ENCODE measurements around the gene ANK2. TPM values are rescaled to one million over a fixed set of nuclear protein-coding genes. Genes with fewer than 3 reads are reported as not detected.

The ANK2 gene
- total and polyA plus RNA-seq, 2 donors = 5.3 to 14.7 TPM

DNA sequence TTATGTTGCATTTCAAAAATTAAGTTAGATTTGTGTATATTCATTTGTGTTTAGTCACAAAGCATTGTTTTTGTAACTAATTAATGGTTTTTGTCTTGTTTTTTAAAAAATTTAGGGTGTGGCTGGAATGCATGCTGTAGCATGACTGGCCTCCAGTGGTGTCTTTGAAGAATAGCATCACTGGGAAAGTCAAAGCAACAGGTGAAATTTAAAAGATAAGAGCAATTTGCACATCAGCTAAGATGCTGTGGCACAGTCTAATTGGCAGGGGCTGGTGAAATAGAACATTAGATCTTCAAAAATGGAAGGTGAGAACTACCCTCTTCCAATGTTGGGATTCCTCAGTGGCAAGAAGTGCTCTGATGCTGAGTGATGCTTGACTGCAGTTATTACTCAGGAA is 45.3 kb downstream of the ANK2 start:
- H3K4me3 ChIP-seq (ENCODE audit: low read length in 2 of 2) = no peak overlapping the region

DNA sequence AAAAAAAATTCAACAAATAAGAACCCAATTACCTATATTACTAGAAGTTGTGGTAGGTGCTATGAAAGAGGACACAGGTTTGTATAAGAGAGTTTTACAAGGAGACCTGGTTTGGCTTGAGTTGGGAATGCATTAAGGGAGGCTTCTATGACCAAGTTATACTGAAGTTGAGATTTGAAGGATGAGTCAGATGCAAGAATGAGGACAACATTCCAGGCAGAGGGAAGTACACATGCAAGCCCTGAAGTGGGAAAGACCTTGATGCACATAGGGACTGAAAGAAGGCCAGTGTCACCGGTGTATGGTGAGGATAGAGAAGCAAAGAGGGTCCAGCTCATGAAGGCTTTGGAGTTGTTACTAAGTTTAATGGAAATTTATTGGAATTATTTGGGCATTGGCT is 52.2 kb downstream of the ANK2 start:
- H3K27ac ChIP-seq (ENCODE audit: low read depth in 1 of 2, low read length in 1 of 2) = no peak overlapping the region
- no peak for DNase-seq (ENCODE audit: low read depth in 6 of 9, low spot score in 9 of 9)
- H3K27me3 ChIP-seq (ENCODE audit: control insufficient read depth in 2 of 2, insufficient read depth in 1 of 2, low read length in 1 of 2) = no peaks in the 10 kb centered on the region
- no peaks in the 10 kb centered on the region for H3K4me1 ChIP-seq (ENCODE audit: control insufficient read depth in 2 of 2, insufficient read depth in 2 of 2, low read length in 2 of 2)
- no peaks in the 10 kb centered on the region for H3K9me3 ChIP-seq (ENCODE audit: control insufficient read depth in 2 of 2, insufficient read depth in 1 of 2, low read length in 1 of 2)
- no peaks in the 10 kb centered on the region for H3K36me3 ChIP-seq (ENCODE audit: control insufficient read depth in 2 of 2, insufficient read depth in 2 of 2, low read length in 1 of 2)
- 97% methylated on average over 1 of the region's 1 CpG for WGBS
- no peak overlapping the region for H3K4me3 ChIP-seq (ENCODE audit: low read length in 2 of 2)

More for the DNA sequence above, 45.3 kb downstream of the ANK2 start:
- Histone ChIP-seq H3K9me3 (ENCODE audit: control insufficient read depth in 2 of 2, insufficient read depth in 1 of 2, low read length in 1 of 2) (no peaks in the 10 kb centered on the region), H3K27ac (ENCODE audit: low read depth in 1 of 2, low read length in 1 of 2) (no peak overlapping the region), H3K27me3 (ENCODE audit: control insufficient read depth in 2 of 2, insufficient read depth in 1 of 2, low read length in 1 of 2) (no peaks in the 10 kb centered on the region), H3K4me1 (ENCODE audit: control insufficient read depth in 2 of 2, insufficient read depth in 2 of 2, low read length in 2 of 2) (no peaks in the 10 kb centered on the region), H3K36me3 (ENCODE audit: control insufficient read depth in 2 of 2, insufficient read depth in 2 of 2, low read length in 1 of 2) (no peaks in the 10 kb centered on the region)
- no peak for DNase-seq (ENCODE audit: low read depth in 6 of 9, low spot score in 9 of 9)

DNA sequence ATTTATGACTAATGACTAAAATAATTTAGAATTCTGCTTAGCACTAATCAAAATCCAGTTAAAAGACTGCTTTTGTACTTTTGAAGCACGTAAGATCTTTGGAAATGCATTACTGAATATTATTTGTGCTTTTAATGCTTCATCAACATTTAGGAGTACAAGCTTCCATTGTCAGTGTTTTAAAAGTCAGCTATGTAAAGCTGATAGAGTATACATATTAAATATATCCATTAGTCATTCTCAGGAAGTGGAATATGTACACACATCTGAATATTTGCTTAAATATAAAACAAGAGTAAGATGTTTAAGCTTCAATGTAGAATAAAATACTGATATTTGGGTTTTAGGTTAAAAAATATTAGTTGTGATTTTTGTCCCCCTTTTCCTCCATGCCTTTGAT is 54.1 kb downstream of the ANK2 start:
- Histone ChIP-seq H3K27me3 (ENCODE audit: control insufficient read depth in 2 of 2, insufficient read depth in 1 of 2, low read length in 1 of 2) (no peaks in the 10 kb centered on the region), H3K27ac (ENCODE audit: low read depth in 1 of 2, low read length in 1 of 2) (no peak overlapping the region), H3K4me1 (ENCODE audit: control insufficient read depth in 2 of 2, insufficient read depth in 2 of 2, low read length in 2 of 2) (no peaks in the 10 kb centered on the region), H3K36me3 (ENCODE audit: control insufficient read depth in 2 of 2, insufficient read depth in 2 of 2, low read length in 1 of 2) (no peaks in the 10 kb centered on the region), H3K9me3 (ENCODE audit: control insufficient read depth in 2 of 2, insufficient read depth in 1 of 2, low read length in 1 of 2) (no peaks in the 10 kb centered on the region), H3K4me3 (ENCODE audit: low read length in 2 of 2) (no peak overlapping the region)
- DNase-seq (ENCODE audit: low read depth in 6 of 9, low spot score in 9 of 9) = no peak
- 86% methylated on average over 1 of the region's 1 CpG for WGBS

DNA sequence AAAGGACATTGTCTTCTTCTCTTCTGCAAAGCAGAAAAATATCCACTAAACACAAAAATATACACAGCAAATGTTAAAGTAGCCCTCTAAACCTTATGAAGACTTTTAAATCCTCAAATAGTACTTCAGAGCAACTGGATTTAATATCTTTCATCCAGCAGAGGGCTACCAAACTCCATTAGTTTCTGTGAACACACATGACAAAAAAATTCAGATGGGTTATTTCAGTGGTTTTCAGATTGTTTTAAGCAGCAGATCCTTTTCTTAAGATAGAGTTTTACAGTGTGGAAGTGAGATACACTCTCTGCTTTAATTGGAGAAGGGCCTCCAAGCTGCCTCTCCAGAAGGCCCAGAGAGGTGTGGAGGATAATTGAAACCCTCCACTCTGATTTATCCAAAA is 56.7 kb downstream of the ANK2 start:
- no peaks in the 10 kb centered on the region for H3K4me1 ChIP-seq (ENCODE audit: control insufficient read depth in 2 of 2, insufficient read depth in 2 of 2, low read length in 2 of 2)
- DNase-seq (ENCODE audit: low read depth in 6 of 9, low spot score in 9 of 9) = no peak
- H3K27me3 ChIP-seq (ENCODE audit: control insufficient read depth in 2 of 2, insufficient read depth in 1 of 2, low read length in 1 of 2) = no peaks in the 10 kb centered on the region
- no peaks in the 10 kb centered on the region for H3K9me3 ChIP-seq (ENCODE audit: control insufficient read depth in 2 of 2, insufficient read depth in 1 of 2, low read length in 1 of 2)
- H3K27ac ChIP-seq (ENCODE audit: low read depth in 1 of 2, low read length in 1 of 2) = no peak overlapping the region
- no peak overlapping the region for H3K4me3 ChIP-seq (ENCODE audit: low read length in 2 of 2)
- no peaks in the 10 kb centered on the region for H3K36me3 ChIP-seq (ENCODE audit: control insufficient read depth in 2 of 2, insufficient read depth in 2 of 2, low read length in 1 of 2)

DNA sequence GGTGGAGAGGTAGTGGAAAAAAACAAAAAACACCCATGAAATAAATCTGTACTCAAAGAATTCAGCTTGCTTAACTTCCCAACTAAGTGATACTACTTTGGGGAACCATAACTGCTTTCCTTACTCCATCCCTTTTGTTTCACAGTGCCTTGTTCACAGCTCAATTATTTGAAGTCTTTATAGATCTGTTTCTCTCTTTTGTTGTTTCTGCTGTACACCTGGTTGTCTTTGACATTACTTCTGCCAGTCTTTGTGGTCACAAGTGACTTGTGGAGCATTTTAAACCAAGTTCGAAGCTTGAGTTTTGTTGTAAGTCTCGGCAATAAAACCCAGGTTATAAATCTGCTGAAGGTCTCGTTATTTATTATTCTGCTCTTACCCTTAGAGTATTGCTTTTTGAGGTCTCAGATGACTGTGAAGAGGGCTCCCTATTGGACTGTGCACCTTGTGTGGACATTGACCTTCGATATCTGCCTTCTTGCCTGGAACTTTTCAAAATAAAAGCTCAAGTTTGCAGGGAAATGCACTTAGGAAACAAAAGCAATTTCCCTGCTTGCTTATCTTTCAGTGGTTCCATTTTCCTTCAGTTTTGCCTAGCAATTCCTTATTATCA is 59.8 kb downstream of the ANK2 start:
- DNase-seq (ENCODE audit: low read depth in 6 of 9, low spot score in 9 of 9) = no peak
- Histone ChIP-seq H3K4me1 (ENCODE audit: control insufficient read depth in 2 of 2, insufficient read depth in 2 of 2, low read length in 2 of 2) (no peaks in the 10 kb centered on the region), H3K36me3 (ENCODE audit: control insufficient read depth in 2 of 2, insufficient read depth in 2 of 2, low read length in 1 of 2) (no peaks in the 10 kb centered on the region), H3K27me3 (ENCODE audit: control insufficient read depth in 2 of 2, insufficient read depth in 1 of 2, low read length in 1 of 2) (no peaks in the 10 kb centered on the region), H3K4me3 (ENCODE audit: low read length in 2 of 2) (no peak overlapping the region), H3K9me3 (ENCODE audit: control insufficient read depth in 2 of 2, insufficient read depth in 1 of 2, low read length in 1 of 2) (no peaks in the 10 kb centered on the region), H3K27ac (ENCODE audit: low read depth in 1 of 2, low read length in 1 of 2) (no peak overlapping the region)
- 86% methylated on average over 4 of the region's 4 CpGs for WGBS

DNA sequence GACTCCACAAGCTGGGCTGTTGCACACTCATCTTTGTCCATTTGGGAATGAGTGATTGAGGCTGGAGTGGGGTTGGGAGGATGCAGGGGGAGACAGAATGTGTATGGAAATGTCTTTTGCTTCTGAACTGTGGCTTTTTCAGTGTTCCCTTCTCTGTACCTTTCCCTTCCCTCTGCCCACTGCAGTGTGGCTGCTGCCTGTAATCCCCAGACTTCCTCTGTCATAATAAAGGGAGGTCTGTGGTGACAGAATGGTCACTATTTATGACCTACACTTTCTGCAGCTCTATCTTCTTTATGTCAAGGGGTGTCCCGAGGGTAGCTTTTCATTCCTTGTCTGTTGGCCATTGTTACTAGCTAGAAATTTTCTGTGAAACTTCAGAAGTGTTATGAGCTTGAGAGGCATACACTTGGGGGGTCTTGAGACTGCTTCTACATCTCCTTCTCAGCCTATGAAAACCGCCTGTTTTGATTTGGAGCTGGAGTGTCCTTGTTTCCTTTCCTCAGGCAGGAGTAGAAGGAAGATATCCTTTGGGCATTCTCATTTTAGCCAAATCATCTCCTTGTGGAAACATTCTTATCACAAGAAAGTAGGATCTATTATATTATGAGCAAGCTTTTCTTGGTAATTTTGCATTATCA is 63.0 kb downstream of the ANK2 start:
- H3K27me3 ChIP-seq (ENCODE audit: control insufficient read depth in 2 of 2, insufficient read depth in 1 of 2, low read length in 1 of 2) = no peaks in the 10 kb centered on the region
- 49% methylated on average over 2 of the region's 2 CpGs for WGBS
- H3K4me3 ChIP-seq (ENCODE audit: low read length in 2 of 2) = no peak overlapping the region
- no peaks in the 10 kb centered on the region for H3K36me3 ChIP-seq (ENCODE audit: control insufficient read depth in 2 of 2, insufficient read depth in 2 of 2, low read length in 1 of 2)
- no peaks in the 10 kb centered on the region for H3K4me1 ChIP-seq (ENCODE audit: control insufficient read depth in 2 of 2, insufficient read depth in 2 of 2, low read length in 2 of 2)
- H3K27ac ChIP-seq (ENCODE audit: low read depth in 1 of 2, low read length in 1 of 2) = no peak overlapping the region
- peaks cover 0 to 2% of the 10 kb centered on the region in 2 donors for H3K9me3 ChIP-seq (ENCODE audit: control insufficient read depth in 2 of 2, insufficient read depth in 1 of 2, low read length in 1 of 2)
- DNase-seq (ENCODE audit: low read depth in 6 of 9, low spot score in 9 of 9) = no peak

DNA sequence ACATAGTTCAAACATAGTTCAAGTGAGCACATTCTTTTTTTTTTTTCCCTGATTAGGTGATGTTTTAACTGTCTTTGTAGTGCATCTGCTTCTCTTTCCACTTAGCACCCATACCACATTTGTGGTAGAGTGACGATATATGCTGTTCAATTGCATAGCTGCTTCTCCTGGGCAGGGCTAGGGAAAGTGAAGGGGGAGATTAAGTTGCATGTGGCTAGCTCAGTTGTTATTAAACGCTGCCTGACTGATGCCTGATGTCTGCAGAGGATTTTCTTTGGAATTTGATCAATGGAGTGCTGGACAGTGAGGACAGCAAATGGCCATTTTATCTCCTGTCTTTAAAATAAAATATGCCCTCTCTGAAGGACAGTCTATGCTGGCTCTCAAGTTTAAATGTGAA is 63.7 kb downstream of the ANK2 start:
- WGBS = 81% methylated on average over 2 of the region's 2 CpGs
- H3K4me1 ChIP-seq (ENCODE audit: control insufficient read depth in 2 of 2, insufficient read depth in 2 of 2, low read length in 2 of 2) = no peaks in the 10 kb centered on the region
- H3K9me3 ChIP-seq (ENCODE audit: control insufficient read depth in 2 of 2, insufficient read depth in 1 of 2, low read length in 1 of 2) = peaks cover 0 to 2% of the 10 kb centered on the region in 2 donors
- no peaks in the 10 kb centered on the region for H3K27me3 ChIP-seq (ENCODE audit: control insufficient read depth in 2 of 2, insufficient read depth in 1 of 2, low read length in 1 of 2)
- H3K36me3 ChIP-seq (ENCODE audit: control insufficient read depth in 2 of 2, insufficient read depth in 2 of 2, low read length in 1 of 2) = no peaks in the 10 kb centered on the region
- H3K4me3 ChIP-seq (ENCODE audit: low read length in 2 of 2) = no peak overlapping the region
- no peak for DNase-seq (ENCODE audit: low read depth in 6 of 9, low spot score in 9 of 9)
- H3K27ac ChIP-seq (ENCODE audit: low read depth in 1 of 2, low read length in 1 of 2) = no peak overlapping the region

DNA sequence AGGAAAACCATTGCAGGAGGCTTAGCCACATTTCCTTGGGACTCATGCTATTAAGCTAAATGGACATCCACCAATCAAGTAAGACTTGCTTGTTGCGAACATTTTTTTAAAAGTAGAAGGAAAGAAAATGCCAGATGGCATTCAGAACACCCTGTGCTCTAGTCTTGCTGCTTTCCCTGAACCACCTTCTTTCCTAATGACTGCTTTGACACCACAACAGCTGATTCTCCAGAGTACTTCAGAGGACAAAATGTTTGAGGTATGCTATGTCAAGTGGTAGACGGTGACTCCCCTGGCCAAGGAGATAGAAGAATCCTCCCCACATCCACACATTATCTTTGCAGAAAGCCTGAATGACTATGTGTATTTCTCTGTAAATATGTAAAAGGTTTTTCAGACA is 65.4 kb downstream of the ANK2 start:
- no peak overlapping the region for H3K4me3 ChIP-seq (ENCODE audit: low read length in 2 of 2)
- whole genome bisulfite sequencing = 89% methylated on average over 2 of the region's 2 CpGs
- no peak for DNase-seq (ENCODE audit: low read depth in 6 of 9, low spot score in 9 of 9)
- no peak overlapping the region for H3K27ac ChIP-seq (ENCODE audit: low read depth in 1 of 2, low read length in 1 of 2)
- no peaks in the 10 kb centered on the region for H3K36me3 ChIP-seq (ENCODE audit: control insufficient read depth in 2 of 2, insufficient read depth in 2 of 2, low read length in 1 of 2)
- no peaks in the 10 kb centered on the region for H3K27me3 ChIP-seq (ENCODE audit: control insufficient read depth in 2 of 2, insufficient read depth in 1 of 2, low read length in 1 of 2)
- H3K9me3 ChIP-seq (ENCODE audit: control insufficient read depth in 2 of 2, insufficient read depth in 1 of 2, low read length in 1 of 2) = peaks cover 0 to 2% of the 10 kb centered on the region in 2 donors
- H3K4me1 ChIP-seq (ENCODE audit: control insufficient read depth in 2 of 2, insufficient read depth in 2 of 2, low read length in 2 of 2) = no peaks in the 10 kb centered on the region

DNA sequence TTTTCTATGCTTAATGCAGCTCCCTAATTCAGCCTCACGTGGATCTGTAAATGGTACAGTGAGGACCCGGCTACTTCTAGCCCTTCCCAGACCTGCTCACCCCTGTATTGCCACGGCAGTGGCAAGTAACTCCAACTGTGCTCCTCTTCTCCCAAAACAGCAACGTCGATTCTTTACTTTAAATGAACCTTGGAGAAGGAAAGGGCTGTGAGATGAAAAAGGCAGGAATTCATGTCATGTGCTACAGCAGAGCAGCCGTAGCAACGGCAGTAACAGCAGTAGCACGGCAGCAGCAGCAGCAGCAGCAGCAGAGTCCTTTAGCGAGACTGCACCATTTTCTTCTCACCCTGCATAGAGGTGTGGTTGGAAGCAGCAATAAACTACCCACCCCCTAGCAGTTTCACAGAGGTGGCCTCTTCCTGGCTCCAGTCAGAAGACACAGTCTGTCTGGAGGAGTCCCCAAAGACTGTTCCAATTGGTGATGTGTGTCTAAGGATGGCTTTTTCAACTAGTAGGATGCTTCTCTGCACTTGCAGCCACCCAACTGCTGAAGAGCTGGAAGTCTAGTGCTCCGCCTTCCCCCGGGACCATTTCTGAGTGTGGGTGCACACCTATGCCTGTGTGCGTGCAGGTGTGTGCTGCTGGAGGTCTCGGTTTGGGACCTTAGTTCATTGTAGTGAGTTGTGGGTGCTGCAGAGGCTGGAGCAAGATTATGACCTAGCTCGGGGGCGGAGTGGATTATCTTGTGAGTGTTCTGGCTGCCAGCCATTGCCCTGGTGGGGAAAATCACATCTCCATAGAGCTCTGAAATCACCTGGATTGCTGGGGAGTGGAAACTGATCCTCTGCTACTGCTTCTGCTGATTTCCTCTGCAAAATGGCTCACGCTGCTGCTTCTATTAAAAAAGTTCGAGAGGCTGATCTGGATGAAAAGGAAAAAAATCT is 67.2 kb downstream of the ANK2 start:
- no peak overlapping the region for H3K27ac ChIP-seq (ENCODE audit: low read depth in 1 of 2, low read length in 1 of 2)
- no peak for DNase-seq (ENCODE audit: low read depth in 6 of 9, low spot score in 9 of 9)
- no peaks in the 10 kb centered on the region for H3K36me3 ChIP-seq (ENCODE audit: control insufficient read depth in 2 of 2, insufficient read depth in 2 of 2, low read length in 1 of 2)
- peaks cover 0 to 2% of the 10 kb centered on the region in 2 donors for H3K9me3 ChIP-seq (ENCODE audit: control insufficient read depth in 2 of 2, insufficient read depth in 1 of 2, low read length in 1 of 2)
- 76% methylated on average over 17 of the region's 17 CpGs for WGBS
- no peak overlapping the region for H3K4me3 ChIP-seq (ENCODE audit: low read length in 2 of 2)
- no peaks in the 10 kb centered on the region for H3K27me3 ChIP-seq (ENCODE audit: control insufficient read depth in 2 of 2, insufficient read depth in 1 of 2, low read length in 1 of 2)
- no peaks in the 10 kb centered on the region for H3K4me1 ChIP-seq (ENCODE audit: control insufficient read depth in 2 of 2, insufficient read depth in 2 of 2, low read length in 2 of 2)

Measured in thymus (tissue), 11 donors.